Keratinocyte (primary cell): Measurements from ENCODE around the gene PLA2G6.

ENCODE experiments used
- EZH2 ChIP-seq: IDR thresholded peaks from one replicate; pipeline ENCODE4 v1.6.1; 2012; ENCODE audit warnings: inconsistent platforms, mild to moderate bottlenecking, low read length, moderate library complexity
- TF ChIP-seq, protein P1 (sequence below), 3 experiments: IDR thresholded peaks in 1 of 3; conservative IDR thresholded peaks in 1 of 3; optimal IDR thresholded peaks in 1 of 3; 2 replicates in 2 of 3; 3 replicates in 1 of 3; pipeline versions ENCODE3 to v1.5.1; 2011; ENCODE audit warnings: low read length in 3 of 3, mild to moderate bottlenecking in 3 of 3, moderate library complexity in 2 of 3, control low read depth in 1 of 3, inconsistent platforms in 1 of 3; ENCODE audit not compliant: insufficient read depth in 2 of 3; ENCODE audit errors: extremely low read depth in 1 of 3

DNA sequence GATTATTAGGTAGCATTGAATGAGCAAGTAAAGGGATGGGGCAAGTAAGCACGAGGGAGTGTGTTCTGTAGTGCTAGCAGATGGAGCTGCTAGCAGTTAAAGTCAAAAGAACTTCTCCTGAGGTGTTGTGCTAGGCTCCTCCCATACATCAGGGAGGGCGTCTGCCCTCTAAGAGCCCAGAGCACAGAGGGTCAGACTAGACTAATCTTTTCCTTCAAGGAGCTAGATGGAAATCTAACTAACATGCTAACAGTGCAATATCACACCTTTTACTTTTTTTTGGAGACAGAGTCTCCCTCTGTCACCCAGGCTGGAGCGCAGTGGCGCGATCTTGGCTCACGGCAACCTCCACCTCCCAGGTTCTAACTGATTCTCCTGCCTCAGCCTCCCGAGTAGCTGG is 3.2 kb upstream of the PLA2G6 start:
- TF ChIP-seq, protein P1, sequence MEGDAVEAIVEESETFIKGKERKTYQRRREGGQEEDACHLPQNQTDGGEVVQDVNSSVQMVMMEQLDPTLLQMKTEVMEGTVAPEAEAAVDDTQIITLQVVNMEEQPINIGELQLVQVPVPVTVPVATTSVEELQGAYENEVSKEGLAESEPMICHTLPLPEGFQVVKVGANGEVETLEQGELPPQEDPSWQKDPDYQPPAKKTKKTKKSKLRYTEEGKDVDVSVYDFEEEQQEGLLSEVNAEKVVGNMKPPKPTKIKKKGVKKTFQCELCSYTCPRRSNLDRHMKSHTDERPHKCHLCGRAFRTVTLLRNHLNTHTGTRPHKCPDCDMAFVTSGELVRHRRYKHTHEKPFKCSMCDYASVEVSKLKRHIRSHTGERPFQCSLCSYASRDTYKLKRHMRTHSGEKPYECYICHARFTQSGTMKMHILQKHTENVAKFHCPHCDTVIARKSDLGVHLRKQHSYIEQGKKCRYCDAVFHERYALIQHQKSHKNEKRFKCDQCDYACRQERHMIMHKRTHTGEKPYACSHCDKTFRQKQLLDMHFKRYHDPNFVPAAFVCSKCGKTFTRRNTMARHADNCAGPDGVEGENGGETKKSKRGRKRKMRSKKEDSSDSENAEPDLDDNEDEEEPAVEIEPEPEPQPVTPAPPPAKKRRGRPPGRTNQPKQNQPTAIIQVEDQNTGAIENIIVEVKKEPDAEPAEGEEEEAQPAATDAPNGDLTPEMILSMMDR (optimal IDR thresholded peaks at IDR 0.05 in 1 of 3, IDR thresholded peaks at IDR 0.05 in 1 of 3, conservative IDR thresholded peaks at IDR 0.05 in 1 of 3; ENCODE audit: extremely low read depth in 1 of 3, insufficient read depth in 2 of 3, low read length in 3 of 3) = no peak
- TF ChIP-seq EZH2 = no peak
